HG03280 (cell line): ENCODE measurements around the gene CTSE.

Experiments used
- ATAC-seq: cut with Tn5 transposase; IDR thresholded peaks from one replicate; pipeline ENCODE4 v1.9.1; 2021; ENCODE audit warnings: mild to moderate bottlenecking, moderate library complexity; ENCODE audit not compliant: unreplicated experiment

CTSE gene

DNA sequence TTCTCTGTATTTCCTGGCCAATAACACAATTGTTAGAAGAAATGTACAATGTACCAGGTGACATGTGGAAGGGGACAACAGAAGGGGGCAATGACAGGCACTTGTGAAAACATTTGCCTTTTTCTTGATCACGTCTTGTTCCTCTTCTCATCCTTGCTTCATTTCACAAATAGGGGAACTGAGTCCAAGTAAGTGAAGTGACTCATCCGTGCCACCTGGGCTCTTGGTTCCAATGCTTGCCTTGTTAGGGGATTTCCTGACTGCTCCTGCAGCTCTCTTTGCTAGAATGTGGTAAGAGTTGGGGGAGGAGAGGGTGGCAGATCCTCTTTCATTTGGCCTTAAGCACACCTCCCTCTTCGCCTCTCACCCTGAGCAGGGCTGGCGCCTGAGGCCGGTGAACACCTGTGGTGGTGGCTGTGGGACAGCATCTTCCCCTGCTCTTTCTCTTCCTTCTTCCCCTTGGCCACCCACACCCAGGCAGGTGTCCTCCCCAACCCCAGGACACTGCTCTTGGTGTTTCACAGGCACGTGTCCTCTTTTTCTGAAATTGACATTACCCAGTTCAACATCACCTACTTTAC is 27.1 kb upstream of the CTSE start:
- peak; percentile 87 for ATAC-seq

DNA sequence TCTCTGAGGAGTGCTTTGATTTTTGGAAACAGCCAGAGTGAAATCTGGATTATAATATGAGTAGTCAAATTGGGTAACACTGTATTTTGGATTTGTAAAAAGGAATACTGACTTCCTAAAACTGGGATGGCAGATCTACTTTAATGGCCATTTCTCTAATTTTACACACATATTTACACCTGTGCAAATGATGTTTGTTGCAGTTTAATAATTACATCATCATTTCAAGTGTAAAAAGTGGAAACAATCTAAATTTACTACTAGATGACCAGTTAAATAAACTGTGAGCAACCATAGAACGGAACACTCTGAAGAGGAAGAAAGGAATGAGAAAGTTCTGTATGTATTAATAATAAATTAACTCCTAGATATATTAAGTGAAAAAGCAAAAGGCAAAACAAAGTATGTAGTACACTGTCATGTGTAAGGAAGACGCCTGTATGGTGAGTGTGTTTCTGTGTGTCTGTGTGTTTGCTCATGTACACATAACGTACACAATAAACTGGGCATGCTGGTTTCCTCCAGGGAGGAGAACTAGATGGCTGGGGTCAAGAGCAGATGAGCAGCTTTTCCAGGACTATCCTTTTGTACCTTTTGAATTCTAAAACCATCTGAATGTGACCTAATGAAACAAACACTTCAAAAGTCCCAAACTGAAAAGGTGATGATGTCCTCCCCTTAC is 26.4 kb upstream of the CTSE start:
- ATAC-seq, result no peak

DNA sequence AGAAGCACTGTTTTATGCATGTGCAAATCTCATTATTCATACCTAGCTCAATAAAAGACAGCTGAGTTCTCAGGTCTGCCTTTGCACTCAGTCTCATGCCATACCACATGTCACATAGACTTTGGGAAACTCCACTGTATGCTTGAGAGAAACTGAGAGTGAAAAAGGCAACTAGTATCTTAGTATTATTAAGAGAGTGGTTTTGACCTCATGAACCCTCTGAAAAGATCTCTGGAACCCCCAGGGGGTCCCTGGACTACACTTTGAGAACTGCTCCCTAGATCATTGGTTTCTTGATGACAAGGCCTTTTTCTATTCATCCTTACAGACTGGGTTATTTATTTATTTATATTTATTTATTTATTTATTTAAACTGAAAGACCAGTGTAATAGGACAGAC is 25.6 kb upstream of the CTSE start:
- peak; percentile 48 for ATAC-seq

DNA sequence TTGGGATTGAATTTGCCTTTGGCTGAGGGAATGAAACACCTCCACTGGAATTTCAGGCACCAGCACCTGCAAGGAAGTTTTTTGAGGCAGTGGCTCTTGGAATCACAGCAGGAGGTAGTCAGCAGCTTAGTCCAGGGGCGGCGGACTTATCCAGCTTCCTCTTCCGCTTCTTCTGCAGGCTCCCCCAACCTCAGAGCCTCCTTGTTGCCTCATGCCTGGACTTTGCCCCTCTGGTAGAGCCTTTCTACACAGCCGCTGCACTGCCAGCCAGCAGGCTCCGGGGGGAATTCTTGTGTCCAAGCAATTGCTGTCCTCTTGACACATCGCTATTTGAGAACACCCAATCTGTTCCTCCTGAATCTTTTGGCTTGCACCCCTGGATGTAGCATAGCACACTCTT is 24.9 kb upstream of the CTSE start:
- ATAC-seq, result no peak

DNA sequence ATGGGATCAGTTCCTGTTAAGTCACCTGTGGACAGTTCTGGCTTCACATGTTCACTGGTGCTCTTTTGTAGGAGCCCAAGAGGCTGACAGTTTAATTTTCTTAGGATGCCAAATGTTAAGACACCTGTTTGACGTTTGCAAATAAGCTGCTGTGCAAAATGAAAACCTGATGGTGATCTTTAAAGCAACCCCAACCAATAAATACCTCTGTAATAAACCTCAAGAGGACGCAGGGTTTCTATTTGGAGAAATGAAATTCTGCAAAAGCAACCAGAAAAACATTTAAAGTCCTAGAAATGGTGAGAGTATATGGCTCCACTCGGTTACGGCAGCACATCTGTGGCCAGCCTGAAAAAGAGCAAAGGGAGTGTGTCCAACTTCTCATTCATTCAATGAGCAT is 23.6 kb upstream of the CTSE start:
- ATAC-seq, result no peak

DNA sequence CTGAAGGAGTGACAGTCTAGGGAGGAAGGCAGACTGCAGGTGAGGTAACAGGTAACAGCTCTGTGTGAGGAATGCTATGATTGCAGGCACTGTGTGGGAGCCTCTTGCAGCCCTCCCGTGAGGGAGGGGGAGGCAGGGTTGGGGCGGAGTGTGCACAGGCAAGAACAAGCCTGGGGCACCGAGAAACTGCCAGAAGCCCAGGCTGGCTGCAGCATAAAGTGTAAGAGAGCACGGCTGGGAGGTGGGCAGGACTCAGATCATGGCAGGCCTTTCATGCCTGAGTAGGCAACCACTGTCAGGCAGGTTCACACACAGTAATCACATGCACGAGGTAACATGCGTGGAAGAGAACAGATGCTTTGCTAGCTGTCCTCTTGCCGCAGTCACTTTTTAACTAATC is 17.9 kb upstream of the CTSE start:
- no peak for ATAC-seq

DNA sequence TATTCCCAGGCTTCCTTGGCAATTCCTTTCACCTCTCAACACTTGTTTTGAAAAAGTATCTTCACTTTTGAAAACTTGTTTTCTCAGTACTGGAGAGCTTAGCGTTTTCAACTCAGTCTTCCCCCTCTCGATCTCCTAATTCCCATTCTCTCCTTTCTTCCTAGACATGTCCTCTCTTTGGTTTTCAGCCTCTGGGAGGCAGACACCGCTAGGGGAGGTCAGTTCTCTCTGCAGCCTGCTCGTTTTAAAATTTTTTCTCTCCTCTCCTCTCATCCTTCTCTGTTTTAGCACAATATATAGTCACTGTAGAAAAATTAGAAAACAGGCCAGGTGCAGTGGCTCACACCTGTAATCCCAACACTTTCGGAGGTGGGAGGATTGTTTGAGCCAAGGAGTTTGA is 16.6 kb upstream of the CTSE start:
- no peak for ATAC-seq

DNA sequence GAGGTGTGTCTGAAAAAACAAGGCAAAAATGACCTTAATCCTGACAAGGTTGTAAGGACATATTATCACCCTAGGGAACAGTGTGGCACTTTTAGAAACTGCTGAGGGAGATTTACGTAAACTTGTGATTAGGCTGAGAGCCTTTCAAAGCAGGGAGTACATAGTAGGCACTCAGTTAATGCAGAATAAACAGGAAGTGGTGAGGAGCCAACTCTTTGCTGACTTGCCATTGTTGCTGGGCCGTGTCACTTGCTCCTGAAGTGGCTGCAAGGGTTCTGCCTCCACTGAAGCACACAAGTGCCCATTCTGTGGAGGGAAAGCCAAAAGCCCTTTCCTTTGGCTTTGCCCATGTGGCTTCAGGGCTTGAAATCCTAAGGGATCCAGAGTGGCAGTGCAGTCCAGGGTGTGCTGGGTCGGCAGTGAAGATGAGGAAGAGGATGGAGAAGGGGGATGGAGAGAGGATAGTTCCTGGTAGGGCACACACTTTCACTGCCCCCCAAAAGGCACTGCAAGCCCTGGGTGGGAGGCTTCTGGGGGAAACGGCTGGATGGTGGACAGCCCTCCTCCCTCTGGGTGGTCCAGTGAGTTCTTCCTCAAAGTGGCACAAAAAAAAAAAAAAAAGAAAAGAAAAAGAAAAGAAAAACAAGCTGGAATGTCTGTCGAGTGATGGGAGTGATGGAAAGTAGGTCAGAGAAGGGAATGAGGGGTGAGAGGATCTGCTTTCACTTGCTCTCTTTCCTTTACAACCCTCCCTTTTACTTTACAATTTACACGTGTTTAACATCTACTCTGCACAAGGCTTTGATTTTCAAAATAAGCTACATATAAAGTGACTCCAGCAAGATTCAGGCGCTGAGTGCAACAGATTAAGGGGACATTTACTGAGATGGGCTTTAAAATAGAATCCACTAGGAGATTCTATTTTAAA is 15.6 kb upstream of the CTSE start:
- ATAC-seq, result no peak

DNA sequence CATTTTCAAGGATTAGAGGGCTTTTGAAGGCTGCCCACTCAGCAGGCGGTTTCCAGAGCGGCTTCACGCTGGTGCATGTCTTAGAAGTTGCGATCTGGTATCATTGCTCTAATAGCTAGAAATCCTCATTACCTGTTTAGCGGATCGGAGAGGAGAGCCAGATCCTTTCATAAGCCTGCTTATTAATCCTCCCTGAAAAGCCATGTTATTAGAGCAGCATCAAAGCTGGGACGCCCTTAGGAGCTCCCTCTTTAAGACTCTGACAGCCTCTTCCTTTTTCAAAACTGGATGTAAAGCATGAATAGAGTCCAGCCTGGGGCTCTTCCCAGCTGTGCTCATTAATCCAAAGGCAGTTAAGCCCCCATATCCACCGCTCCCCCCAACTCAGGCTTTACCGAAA is 13.9 kb upstream of the CTSE start:
- no peak for ATAC-seq

DNA sequence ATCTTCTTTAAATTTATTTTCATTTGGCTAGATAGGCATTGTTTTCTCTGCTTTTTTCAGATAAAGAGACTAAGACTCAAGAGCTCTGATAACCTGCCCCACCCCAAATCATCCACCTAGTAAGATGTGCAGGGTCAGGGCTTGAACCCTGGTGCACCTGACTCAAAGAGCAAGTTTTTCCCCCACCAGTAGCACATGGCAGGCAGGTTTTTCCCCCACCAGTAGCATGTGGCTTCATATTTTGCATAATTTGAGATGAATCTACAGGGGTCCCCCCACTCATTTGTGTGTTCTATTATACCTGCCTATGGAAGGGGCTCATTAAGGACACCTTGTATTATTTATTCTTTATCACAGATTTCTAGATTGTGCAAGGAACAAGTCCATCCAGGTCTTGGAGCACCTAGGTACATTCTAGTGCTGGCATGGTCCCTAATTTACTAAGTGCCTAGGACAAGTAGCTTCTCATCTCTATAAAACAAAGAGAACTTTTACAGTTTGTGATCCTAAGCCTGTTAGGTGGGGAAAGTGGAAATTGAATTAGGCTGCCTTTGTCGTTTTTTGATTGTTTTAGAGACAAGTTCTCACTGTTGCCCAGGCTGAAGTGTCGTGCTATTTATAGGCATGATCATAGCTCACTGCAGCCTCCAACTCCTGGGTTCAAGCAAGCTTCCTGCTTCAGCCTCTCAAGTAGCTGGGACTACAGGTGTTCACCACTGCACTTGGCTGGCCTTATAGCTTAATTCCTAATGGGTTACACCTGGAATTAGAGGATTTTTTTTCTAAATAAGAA is 13.2 kb upstream of the CTSE start:
- ATAC-seq, result no peak

DNA sequence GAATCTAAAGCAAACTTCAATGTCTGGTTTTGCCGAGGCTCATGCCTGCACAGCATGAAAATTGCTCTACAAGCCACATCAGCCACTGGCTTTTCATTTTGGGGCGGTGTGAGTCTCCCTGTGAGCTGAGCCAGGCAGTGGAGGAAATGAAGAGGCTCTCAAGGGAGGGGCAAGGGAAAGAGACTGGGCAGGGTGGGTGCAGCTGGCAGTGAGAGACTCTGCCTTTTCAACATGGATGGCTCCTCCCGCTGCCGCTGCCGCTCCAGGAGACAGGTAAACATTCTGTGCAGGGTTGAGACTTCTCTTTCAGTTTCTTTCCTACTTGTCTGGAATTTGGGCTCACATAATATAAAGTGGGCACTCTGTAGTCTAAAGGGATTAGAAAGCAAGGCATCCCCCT is 11.3 kb upstream of the CTSE start:
- no peak for ATAC-seq

DNA sequence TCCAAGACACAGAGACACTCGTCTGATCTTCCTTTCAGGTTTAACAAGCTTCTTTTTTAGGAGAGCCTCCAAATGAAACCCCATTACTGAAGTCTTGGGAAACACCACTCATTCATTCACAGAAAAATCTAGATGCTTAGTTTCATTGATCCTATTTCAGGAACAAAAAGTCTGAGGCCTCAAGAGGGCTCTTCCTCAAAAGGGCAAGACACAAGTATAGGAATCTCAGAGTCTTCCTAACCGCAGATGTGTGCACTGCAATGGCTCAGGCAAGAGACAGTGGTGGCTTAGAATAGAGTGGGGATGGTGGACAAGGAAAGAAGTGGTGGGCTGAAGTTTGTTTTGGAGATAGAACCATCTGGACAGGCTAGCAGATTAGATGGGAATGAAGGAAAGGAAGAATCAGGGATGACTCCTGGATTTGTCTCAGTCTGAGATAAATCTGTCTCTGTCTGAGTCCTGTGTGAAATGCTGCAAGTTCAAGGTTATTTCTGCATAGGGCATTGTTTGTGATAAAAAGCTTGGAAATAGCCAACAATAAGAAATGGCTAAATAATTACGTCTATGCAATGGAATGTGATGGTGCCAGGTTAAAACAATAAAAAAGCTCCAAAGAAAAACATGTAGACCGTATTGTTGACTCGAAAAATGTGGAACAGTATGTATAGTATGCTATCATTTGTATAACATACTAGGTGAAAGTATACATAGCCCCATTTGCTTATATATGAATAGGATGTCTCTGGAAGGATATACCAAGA is 8.9 kb upstream of the CTSE start:
- ATAC-seq, result no peak

DNA sequence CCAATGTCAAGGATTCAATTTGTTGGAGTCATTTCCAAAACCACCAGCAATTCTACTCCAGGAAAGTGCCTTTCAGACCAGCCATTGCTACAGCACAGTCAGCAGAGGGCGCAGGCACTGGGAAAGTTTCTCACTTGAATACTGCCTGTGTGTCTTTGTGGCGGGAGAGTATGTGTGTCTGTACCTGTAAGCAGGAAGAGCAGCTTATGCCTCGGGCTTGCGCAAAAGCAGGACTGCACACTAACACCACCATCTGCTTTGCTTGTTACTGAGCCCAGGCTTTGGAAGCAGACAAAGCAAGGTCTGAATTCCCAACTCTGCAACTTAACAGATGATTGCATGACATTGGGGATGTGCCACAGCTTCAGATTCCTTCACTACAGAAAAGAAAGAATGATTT is 7.0 kb upstream of the CTSE start:
- peak; percentile 87 for ATAC-seq

DNA sequence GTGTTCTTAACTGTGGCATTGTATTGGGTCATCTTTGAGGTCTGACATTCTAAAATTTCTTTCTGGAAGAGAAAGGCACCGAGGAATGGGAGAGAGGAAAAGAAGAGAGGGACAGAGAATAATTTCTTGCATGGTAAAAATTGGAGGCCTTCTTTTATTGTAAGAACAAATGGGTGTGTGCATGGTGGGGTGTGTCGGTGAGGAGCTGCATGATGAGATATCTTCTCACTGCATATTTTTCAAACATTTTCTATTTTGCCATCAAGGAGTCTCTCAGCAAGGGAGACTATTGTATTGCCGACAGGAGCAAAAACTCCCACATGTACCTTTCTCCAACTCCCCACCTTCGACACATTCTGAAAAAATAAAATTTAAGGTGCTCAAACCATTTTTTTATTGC is 6.5 kb upstream of the CTSE start:
- no peak for ATAC-seq

DNA sequence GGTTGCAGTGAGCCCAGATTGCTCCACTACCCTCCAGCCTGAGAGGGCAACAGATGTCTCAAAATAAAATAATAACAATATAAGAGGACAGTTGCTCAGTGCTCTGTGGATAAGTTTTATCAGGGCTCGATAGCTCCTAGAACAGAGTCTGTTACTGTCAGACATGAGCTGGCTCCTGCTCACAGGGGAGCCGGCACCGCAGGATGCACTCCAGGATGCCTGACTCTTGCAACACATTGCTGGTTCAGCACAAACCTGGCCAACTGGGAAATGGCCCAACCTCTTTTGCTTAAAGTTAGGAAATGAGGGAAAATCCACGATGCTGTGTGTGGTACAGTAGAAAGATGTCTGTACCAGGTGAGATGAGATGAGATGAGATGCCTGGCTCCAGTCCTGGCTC is 5.8 kb upstream of the CTSE start:
- ATAC-seq, result no peak

DNA sequence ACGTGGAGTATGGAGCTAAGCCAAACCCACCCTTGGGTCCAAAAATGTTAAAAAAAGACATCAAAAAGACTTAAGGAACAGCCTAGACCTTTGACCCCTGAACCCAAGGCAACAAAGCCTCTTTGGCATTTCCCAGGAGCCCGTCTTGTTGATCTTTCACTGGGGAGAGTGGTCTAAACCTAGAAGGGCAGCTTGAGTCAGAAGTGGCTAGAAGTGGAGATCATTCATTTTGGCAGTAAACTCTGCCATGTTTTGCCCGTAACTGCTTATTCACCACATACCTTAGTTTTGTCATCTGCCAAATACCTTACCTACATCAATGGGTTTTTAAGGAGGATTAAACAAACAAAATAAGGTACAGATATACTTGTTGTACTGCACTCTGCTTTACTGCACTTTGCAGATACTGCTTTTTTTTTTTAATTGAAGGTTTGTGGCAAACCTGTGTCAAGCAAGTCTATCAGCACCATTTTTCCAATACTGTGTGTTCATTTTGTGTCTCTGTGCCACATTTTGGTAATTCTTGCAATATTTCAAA is 1.7 kb upstream of the CTSE start:
- no peak for ATAC-seq

DNA sequence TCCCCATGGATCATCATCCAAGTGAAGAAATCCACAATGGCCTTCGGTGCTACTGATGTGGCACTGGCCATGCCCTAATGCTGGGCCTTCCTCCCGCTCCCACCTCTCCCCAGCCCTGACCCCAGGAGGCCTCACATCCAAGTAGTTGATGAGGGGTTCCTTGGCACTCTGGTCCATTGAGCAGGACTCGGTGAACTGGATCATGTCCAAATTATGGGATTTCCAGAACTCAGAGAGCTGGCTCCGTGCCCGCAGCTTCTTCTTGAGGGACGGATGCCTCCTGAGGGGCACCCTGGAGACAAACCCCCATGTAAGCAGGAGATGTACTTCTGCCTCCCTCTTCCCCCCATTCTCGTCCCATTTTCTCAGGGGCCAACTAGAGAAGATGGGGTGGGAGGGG is 929 bp downstream of the CTSE start:
- ATAC-seq, result no peak

DNA sequence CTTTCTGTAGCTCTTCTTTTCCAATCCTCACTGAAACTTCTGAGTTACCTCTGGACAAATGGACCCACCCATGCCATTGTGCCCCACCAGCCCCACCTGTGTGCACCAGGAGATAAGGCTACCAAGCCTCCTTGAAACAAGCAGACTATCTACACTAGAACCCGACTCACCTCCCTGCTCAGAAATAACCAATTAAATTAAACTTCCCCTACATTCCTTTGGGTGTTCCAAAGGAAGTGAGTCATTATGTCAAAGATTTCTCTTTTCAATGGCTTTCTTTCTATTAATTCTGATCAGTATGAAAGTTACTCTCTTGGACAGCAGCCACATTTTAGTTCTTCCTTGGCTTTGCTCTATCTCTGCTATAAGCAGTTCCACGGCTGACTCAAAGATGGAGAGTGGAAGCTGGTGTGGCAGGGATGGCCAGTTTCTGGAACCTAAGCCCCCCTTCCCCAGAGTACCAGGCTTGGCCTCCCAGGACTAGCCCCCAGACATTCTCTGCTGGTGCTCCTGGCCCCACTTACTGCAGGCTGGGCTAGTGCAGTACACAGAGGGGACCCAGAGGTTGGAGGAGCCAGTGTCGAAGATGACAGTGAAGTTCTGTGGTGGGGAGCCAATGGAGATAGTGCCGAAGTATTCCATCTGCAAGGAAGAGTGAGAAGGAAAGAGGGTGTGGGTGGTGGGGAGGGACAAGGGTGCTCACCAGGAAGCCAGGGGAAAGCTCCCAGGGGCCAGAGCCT is 1.9 kb downstream of the CTSE start:
- ATAC-seq, result no peak

DNA sequence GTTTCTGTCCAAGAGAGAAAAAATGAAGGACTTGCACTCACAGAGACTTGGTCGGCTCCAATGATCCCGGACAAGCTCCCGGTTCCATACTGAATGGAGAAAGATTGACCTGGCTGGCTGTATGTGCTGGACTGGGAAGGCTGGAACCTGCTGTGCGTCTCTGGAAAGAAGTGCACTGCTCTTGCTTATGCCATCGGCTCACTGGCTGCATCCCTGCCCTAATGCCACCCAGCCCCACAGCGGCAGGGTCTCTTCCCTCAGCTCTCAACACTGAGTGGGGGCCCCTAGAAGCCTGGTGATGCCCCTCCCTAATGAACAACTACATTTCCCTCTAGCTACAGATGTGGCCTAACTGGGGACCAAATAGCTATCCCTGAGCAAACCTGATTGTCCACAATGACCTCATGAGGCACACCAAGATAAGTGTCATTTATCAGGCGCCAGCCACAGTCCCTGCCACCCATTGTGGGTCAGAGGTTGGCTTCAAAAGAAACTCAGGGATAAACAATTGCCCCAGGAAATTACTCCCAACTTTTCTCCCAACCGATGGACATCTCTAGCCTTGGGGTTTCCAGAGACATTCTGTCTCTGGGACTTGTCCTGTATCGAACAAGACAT is 2.6 kb downstream of the CTSE start:
- no peak for ATAC-seq
